HepG2 (cell line): ENCODE results near the gene TOX4. TPM values are rescaled to one million over a fixed set of nuclear protein-coding genes. Genes with fewer than 3 reads are reported as not detected.
A peak's percentile ranks its signal among the peaks of the same experiment; 100 is the strongest.

ENCODE experiments used
- ARID2 ChIP-seq: sonication (generic); formaldehyde crosslinking; IDR thresholded peaks from 2 replicates; pipeline ENCODE4 v1.8.1; 2022; ENCODE audit warnings: mild to moderate bottlenecking, missing genetic modification reagents, borderline replicate concordance
- CEBPB ChIP-seq: IDR thresholded peaks from 2 replicates; pipeline ENCODE4 v1.6.1; 2011; ENCODE audit warnings: low read depth, low read length, improper control_type of control experiment, borderline replicate concordance
- FLYWCH1 ChIP-seq: sonication (generic); formaldehyde crosslinking; IDR thresholded peaks from 2 replicates; pipeline ENCODE4 v1.8.1; 2023; ENCODE audit warnings: mild to moderate bottlenecking, missing genetic modification reagents
- HMG20B ChIP-seq: conservative IDR thresholded peaks from 2 replicates; pipeline ENCODE4 v1.6.1; 2016; ENCODE audit warnings: missing genetic modification reagents, missing compliant biosample characterization
- IRX3 ChIP-seq: sonication (generic); formaldehyde crosslinking; IDR thresholded peaks from 2 replicates; pipeline ENCODE4 v1.8.1; 2023; ENCODE audit warnings: mild to moderate bottlenecking, low read depth, missing genetic modification reagents, borderline replicate concordance
- JARID2 ChIP-seq: sonication (generic); formaldehyde crosslinking; IDR thresholded peaks from 2 replicates; pipeline ENCODE4 v1.8.1; 2023; ENCODE audit warnings: missing genetic modification reagents, inconsistent platforms; ENCODE audit not compliant: insufficient replicate concordance
- JUND ChIP-seq: sonication (generic); formaldehyde crosslinking; IDR thresholded peaks from 2 replicates; pipeline ENCODE4 v1.8.0; 2022; ENCODE audit warnings: mild to moderate bottlenecking, missing genetic modification reagents
- KDM3A ChIP-seq: IDR thresholded peaks from 2 replicates; pipeline ENCODE4 v1.6.1; 2018; ENCODE audit warnings: low read depth, missing compliant biosample characterization
- NFATC3 ChIP-seq: sonication (generic); formaldehyde crosslinking; IDR thresholded peaks from 2 replicates; pipeline ENCODE4 v1.5.1; 2020; ENCODE audit warnings: mild to moderate bottlenecking, missing genetic modification reagents
- SIX1 ChIP-seq: sonication (generic); formaldehyde crosslinking; IDR thresholded peaks from 2 replicates; pipeline ENCODE4 v1.4.0; 2020; ENCODE audit warnings: missing genetic modification reagents, borderline replicate concordance
- TBL1XR1 ChIP-seq: fragments of 150-350 bp; IDR thresholded peaks from 2 replicates; pipeline ENCODE4 v1.6.1; 2014; ENCODE audit warnings: borderline replicate concordance, low read length; ENCODE audit not compliant: partially characterized antibody
- ZBTB20 ChIP-seq: sonication (generic); formaldehyde crosslinking; IDR thresholded peaks from 2 replicates; pipeline ENCODE4 v1.8.1; 2023; ENCODE audit warnings: missing genetic modification reagents, low read depth, mild to moderate bottlenecking, borderline replicate concordance
- ZBTB7B ChIP-seq: sonication (generic); formaldehyde crosslinking; IDR thresholded peaks from 2 replicates; pipeline ENCODE4 v1.4.0; 2020; ENCODE audit warnings: missing genetic modification reagents
- ZFP36L1 ChIP-seq: sonication (generic); formaldehyde crosslinking; IDR thresholded peaks from 2 replicates; pipeline ENCODE4 v1.8.0; 2022; ENCODE audit warnings: mild to moderate bottlenecking, missing genetic modification reagents, moderate library complexity
- ZNF331 ChIP-seq: sonication (generic); formaldehyde crosslinking; IDR thresholded peaks from 2 replicates; pipeline ENCODE4 v1.4.0; 2020; ENCODE audit warnings: missing genetic modification reagents
- ZNF530 ChIP-seq: sonication (generic); formaldehyde crosslinking; IDR thresholded peaks from 2 replicates; pipeline ENCODE4 v1.5.0; 2020; ENCODE audit warnings: low read depth, mild to moderate bottlenecking, missing genetic modification reagents
- ZNF615 ChIP-seq: sonication (generic); formaldehyde crosslinking; IDR thresholded peaks from 2 replicates; pipeline ENCODE4 v1.5.0; 2020; ENCODE audit warnings: mild to moderate bottlenecking, missing genetic modification reagents, borderline replicate concordance
- ZNF83 ChIP-seq: sonication (generic); formaldehyde crosslinking; IDR thresholded peaks from 2 replicates; pipeline ENCODE4 v1.4.0; 2020; ENCODE audit warnings: missing genetic modification reagents, mild to moderate bottlenecking, borderline replicate concordance
- polyA plus RNA-seq, 8 experiments: library from polyadenylated mRNA; depleted of rRNA in 3 of 8; stranded (reverse) in 7 of 8; unstranded in 1 of 8; fragments of >200 nt; fragmentation: Illumina TruSeq in 4 of 8; extraction: Trizol in 4 of 8; gene quantifications; 2 replicates each; pipeline versions ENCODE4 v1.2.1 to v1.2.3, GENCODE V29; 2011 to 2016; ENCODE audit warnings: low read depth in 4 of 8, missing spikeins in 1 of 8, mixed read lengths in 1 of 8; ENCODE audit not compliant: insufficient read depth in 1 of 8
- total RNA-seq, 5 experiments: library from RNA; depleted of rRNA; stranded (reverse); fragments of >200 nt; fragmentation: Illumina TruSeq; extraction: Trizol; gene quantifications; 2 replicates each; pipeline ENCODE4 v1.2.3, GENCODE V29; 2016; ENCODE audit warnings: low read depth in 1 of 5
- TF ChIP-seq, protein P1 (sequence below): sonication (generic); formaldehyde crosslinking; IDR thresholded peaks from 2 replicates; pipeline ENCODE4 v1.5.0; 2020; ENCODE audit warnings: missing genetic modification reagents
- TF ChIP-seq, protein P2 (sequence below): sonication (generic); formaldehyde crosslinking; IDR thresholded peaks from 2 replicates; pipeline ENCODE4 v1.5.1; 2020; ENCODE audit warnings: mild to moderate bottlenecking, missing genetic modification reagents, moderate library complexity
- TF ChIP-seq, protein P3 (sequence below): sonication (generic); formaldehyde crosslinking; IDR thresholded peaks from 2 replicates; pipeline ENCODE4 v1.4.0; 2020; ENCODE audit warnings: missing genetic modification reagents

Gene TOX4
- total and polyA plus RNA-seq, 2 of the 13 experiments (the other 11 are each of a cell fraction or from before 2014, with no cell fraction given): 71.8 to 163 TPM

DNA sequence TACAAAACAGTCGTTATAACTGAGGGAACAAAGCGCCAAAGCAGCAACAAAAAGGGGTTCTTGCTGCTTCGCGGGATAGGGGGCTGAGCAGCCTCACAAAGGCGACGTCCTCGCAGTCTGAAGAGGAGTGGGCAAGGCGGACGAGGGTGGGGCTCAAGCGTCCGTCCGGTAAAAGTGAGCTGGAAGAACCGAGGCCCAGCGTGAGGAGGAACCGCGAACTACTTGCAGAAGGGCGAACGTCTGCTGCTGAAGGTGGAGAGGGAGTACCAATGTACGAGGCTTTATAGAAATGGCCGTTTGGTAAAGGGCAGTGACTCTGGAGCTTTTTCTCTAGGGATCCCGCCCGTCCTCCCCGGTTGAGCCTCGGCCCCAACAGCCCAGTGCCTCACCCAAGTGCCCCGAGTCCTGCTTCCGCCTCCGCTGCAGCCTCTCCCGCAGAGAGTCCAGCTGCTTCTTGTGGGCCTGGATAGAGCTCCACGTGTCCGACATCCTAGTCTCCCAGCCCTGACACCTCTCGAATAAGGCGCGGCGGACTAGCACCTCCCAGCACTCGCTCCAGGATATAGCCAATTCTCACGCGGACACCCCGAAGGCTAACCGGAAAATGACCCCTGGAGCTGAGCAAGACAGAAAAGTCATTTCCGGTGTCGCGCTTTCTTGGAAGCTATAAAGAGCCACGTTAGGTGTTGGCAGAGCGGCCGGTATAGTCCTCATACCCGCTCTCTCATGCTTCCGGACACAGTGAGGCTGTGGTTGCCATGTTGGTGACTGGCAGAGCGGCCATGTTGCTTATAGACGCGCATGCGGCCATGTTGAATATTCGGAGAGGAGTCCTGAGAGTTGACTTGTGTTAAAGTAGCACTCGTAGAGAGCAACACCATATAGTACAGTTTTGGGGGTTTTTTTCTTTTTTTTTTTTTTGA, 34.0 kb downstream of the TOX4 start, which contains the start of gene METTL3 (continued):
- TF ChIP-seq TBL1XR1 (peak; percentile 65), KDM3A (CRISPR knock-in tag) (peak; percentile 77), HMG20B (CRISPR knock-in tag) (no peak; the same call in 1 of the 2 replicates), ZBTB20 (CRISPR knock-in tag) (peak; percentile 87; the same call in 1 of the 2 replicates), NFATC3 (CRISPR knock-in tag) (0 out of 2 replicates have a peak, but pooled peaks have one; percentile 82), ZNF83 (CRISPR knock-in tag) (peak; percentile 88; the same call in 1 of the 2 replicates), IRX3 (CRISPR knock-in tag) (peak; percentile 89), SIX1 (no peak; the same call in 1 of the 2 replicates), CEBPB (no peak), ZBTB7B (CRISPR knock-in tag) (peak; percentile 89), JARID2 (CRISPR knock-in tag) (peak; percentile 73), JUND (CRISPR knock-in tag) (peak; percentile 68; the same call in 1 of the 2 replicates), ARID2 (peak; percentile 92; the same call in 1 of the 2 replicates), FLYWCH1 (CRISPR knock-in tag) (peak; percentile 85; the same call in 1 of the 2 replicates), ZFP36L1 (CRISPR knock-in tag) (peak; percentile 93), ZNF615 (CRISPR knock-in tag) (no peak), ZNF530 (peak; percentile 87; the same call in 1 of the 2 replicates), ZNF331 (CRISPR knock-in tag) (peak; percentile 93)
- TF ChIP-seq, protein P1, sequence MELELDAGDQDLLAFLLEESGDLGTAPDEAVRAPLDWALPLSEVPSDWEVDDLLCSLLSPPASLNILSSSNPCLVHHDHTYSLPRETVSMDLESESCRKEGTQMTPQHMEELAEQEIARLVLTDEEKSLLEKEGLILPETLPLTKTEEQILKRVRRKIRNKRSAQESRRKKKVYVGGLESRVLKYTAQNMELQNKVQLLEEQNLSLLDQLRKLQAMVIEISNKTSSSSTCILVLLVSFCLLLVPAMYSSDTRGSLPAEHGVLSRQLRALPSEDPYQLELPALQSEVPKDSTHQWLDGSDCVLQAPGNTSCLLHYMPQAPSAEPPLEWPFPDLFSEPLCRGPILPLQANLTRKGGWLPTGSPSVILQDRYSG: peak; percentile 17; the same call in 1 of the 2 replicates
- TF ChIP-seq, protein P2, sequence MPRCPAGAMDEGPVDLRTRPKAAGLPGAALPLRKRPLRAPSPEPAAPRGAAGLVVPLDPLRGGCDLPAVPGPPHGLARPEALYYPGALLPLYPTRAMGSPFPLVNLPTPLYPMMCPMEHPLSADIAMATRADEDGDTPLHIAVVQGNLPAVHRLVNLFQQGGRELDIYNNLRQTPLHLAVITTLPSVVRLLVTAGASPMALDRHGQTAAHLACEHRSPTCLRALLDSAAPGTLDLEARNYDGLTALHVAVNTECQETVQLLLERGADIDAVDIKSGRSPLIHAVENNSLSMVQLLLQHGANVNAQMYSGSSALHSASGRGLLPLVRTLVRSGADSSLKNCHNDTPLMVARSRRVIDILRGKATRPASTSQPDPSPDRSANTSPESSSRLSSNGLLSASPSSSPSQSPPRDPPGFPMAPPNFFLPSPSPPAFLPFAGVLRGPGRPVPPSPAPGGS (CRISPR knock-in tag): peak; percentile 97; the same call in 1 of the 2 replicates
- TF ChIP-seq, protein P3, sequence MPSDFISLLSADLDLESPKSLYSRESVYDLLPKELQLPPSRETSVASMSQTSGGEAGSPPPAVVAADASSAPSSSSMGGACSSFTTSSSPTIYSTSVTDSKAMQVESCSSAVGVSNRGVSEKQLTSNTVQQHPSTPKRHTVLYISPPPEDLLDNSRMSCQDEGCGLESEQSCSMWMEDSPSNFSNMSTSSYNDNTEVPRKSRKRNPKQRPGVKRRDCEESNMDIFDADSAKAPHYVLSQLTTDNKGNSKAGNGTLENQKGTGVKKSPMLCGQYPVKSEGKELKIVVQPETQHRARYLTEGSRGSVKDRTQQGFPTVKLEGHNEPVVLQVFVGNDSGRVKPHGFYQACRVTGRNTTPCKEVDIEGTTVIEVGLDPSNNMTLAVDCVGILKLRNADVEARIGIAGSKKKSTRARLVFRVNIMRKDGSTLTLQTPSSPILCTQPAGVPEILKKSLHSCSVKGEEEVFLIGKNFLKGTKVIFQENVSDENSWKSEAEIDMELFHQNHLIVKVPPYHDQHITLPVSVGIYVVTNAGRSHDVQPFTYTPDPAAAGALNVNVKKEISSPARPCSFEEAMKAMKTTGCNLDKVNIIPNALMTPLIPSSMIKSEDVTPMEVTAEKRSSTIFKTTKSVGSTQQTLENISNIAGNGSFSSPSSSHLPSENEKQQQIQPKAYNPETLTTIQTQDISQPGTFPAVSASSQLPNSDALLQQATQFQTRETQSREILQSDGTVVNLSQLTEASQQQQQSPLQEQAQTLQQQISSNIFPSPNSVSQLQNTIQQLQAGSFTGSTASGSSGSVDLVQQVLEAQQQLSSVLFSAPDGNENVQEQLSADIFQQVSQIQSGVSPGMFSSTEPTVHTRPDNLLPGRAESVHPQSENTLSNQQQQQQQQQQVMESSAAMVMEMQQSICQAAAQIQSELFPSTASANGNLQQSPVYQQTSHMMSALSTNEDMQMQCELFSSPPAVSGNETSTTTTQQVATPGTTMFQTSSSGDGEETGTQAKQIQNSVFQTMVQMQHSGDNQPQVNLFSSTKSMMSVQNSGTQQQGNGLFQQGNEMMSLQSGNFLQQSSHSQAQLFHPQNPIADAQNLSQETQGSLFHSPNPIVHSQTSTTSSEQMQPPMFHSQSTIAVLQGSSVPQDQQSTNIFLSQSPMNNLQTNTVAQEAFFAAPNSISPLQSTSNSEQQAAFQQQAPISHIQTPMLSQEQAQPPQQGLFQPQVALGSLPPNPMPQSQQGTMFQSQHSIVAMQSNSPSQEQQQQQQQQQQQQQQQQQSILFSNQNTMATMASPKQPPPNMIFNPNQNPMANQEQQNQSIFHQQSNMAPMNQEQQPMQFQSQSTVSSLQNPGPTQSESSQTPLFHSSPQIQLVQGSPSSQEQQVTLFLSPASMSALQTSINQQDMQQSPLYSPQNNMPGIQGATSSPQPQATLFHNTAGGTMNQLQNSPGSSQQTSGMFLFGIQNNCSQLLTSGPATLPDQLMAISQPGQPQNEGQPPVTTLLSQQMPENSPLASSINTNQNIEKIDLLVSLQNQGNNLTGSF (CRISPR knock-in tag): peak; percentile 11; the same call in 1 of the 2 replicates
